ES-I3 (cell line): ENCODE data around the gene BMP2K.
"Not testable (repeated sequence)": the region's sequence is repeated elsewhere in the genome, so short reads cannot be mapped to it uniquely, and the experiment has no call there.

Source experiments
- H3K36me3 ChIP-seq: 2 replicates; pipeline ENCODE4 v1.6.1; 2013; ENCODE audit warnings: mild to moderate bottlenecking, low read length, control low read depth, moderate library complexity; ENCODE audit not compliant: insufficient read depth
- H3K4me1 ChIP-seq: 2 replicates; pipeline ENCODE4 v1.6.1; 2013; ENCODE audit warnings: mild to moderate bottlenecking, control low read depth, low read length; ENCODE audit not compliant: insufficient read depth
- H3K9ac ChIP-seq: 2 replicates; pipeline ENCODE4 v1.6.1; 2013; ENCODE audit warnings: low read depth, mild to moderate bottlenecking, low read length, moderate library complexity
- H3K9me3 ChIP-seq: 2 replicates; pipeline ENCODE4 v1.6.1; 2013; ENCODE audit warnings: mild to moderate bottlenecking, low read length, moderate library complexity; ENCODE audit not compliant: control insufficient read depth, insufficient read depth

The BMP2K gene

GRCh38 chr4:78829296-78829695 is 53.1 kb downstream of the BMP2K start:
- Histone ChIP-seq H3K36me3 (peaks cover 5% of the 10 kb centered on the region; the same call in 1 of the 2 replicates), H3K9ac (no peak overlapping the region), H3K9me3 (no peaks in the 10 kb centered on the region), H3K4me1 (no peaks in the 10 kb centered on the region)

GRCh38 chr4:78839676-78840075 is 63.5 kb downstream of the BMP2K start:
- not testable (repeated sequence) for H3K4me1 ChIP-seq, H3K9ac ChIP-seq, H3K9me3 ChIP-seq, H3K36me3 ChIP-seq

- H3K4me1 ChIP-seq, H3K9ac ChIP-seq, H3K9me3 ChIP-seq, H3K36me3 ChIP-seq: not testable (repeated sequence)
Measured at GRCh38 chr4:78840286-78840685, 64.1 kb downstream of the BMP2K start.

- no peak overlapping the region for H3K9ac ChIP-seq
Measured at GRCh38 chr4:78845472-78845871, 69.3 kb downstream of the BMP2K start.

GRCh38 chr4:78846258-78846657 is 70.1 kb downstream of the BMP2K start:
- Histone ChIP-seq H3K36me3 (peaks cover 4% of the 10 kb centered on the region; the same call in 1 of the 2 replicates), H3K9me3 (no peaks in the 10 kb centered on the region), H3K9ac (no peak overlapping the region), H3K4me1 (no peaks in the 10 kb centered on the region)

More at GRCh38 chr4:78845472-78845871, 69.3 kb downstream of the BMP2K start:
- Histone ChIP-seq H3K36me3 (peaks cover 4% of the 10 kb centered on the region; the same call in 1 of the 2 replicates), H3K4me1 (no peaks in the 10 kb centered on the region), H3K9me3 (no peaks in the 10 kb centered on the region)

- no peaks in the 10 kb centered on the region for H3K9me3 ChIP-seq
- H3K9ac ChIP-seq, result no peak overlapping the region
- H3K4me1 ChIP-seq, result no peaks in the 10 kb centered on the region
- H3K36me3 ChIP-seq, result no peaks in the 10 kb centered on the region
Measured at GRCh38 chr4:78862314-78862737, 86.2 kb downstream of the BMP2K start.

GRCh38 chr4:78863254-78863869 is 87.2 kb downstream of the BMP2K start:
- Histone ChIP-seq H3K4me1 (no peaks in the 10 kb centered on the region), H3K9me3 (no peaks in the 10 kb centered on the region), H3K9ac (no peak overlapping the region), H3K36me3 (no peaks in the 10 kb centered on the region)

- H3K9ac ChIP-seq, result no peak overlapping the region
- H3K9me3 ChIP-seq, result no peaks in the 10 kb centered on the region
- no peaks in the 10 kb centered on the region for H3K4me1 ChIP-seq
- H3K36me3 ChIP-seq, result no peaks in the 10 kb centered on the region
Measured at GRCh38 chr4:78863991-78864390, 87.8 kb downstream of the BMP2K start.

- H3K9ac ChIP-seq, result no peak overlapping the region
- H3K36me3 ChIP-seq, result no peaks in the 10 kb centered on the region
- H3K9me3 ChIP-seq, result no peaks in the 10 kb centered on the region
- H3K4me1 ChIP-seq, result no peaks in the 10 kb centered on the region
Measured at GRCh38 chr4:78864405-78865024, 88.4 kb downstream of the BMP2K start.

- no peaks in the 10 kb centered on the region for H3K4me1 ChIP-seq
- no peak overlapping the region for H3K9ac ChIP-seq
- H3K9me3 ChIP-seq, result no peaks in the 10 kb centered on the region
- H3K36me3 ChIP-seq, result no peaks in the 10 kb centered on the region
Measured at GRCh38 chr4:78865451-78865850, 89.3 kb downstream of the BMP2K start.

- not testable (repeated sequence) for H3K9me3 ChIP-seq, H3K4me1 ChIP-seq, H3K9ac ChIP-seq, H3K36me3 ChIP-seq
Measured at GRCh38 chr4:78868712-78869111, 92.6 kb downstream of the BMP2K start.

GRCh38 chr4:78870056-78870455 is 93.9 kb downstream of the BMP2K start:
- H3K9me3 ChIP-seq, result no peaks in the 10 kb centered on the region
- no peaks in the 10 kb centered on the region for H3K4me1 ChIP-seq
- no peak overlapping the region for H3K9ac ChIP-seq
- peaks cover 8% of the 10 kb centered on the region for H3K36me3 ChIP-seq

- no peak overlapping the region for H3K9ac ChIP-seq
- H3K4me1 ChIP-seq, result peaks cover 12% of the 10 kb centered on the region; the same call in 1 of the 2 replicates
- H3K9me3 ChIP-seq, result no peaks in the 10 kb centered on the region
- H3K36me3 ChIP-seq, result peaks cover 6% of the 10 kb centered on the region
Measured at GRCh38 chr4:78876568-78877320, 100.6 kb downstream of the BMP2K start.

- Histone ChIP-seq H3K9me3 (no peaks in the 10 kb centered on the region), H3K36me3 (no peaks in the 10 kb centered on the region), H3K9ac (no peak overlapping the region), H3K4me1 (peaks cover 12% of the 10 kb centered on the region; the same call in 1 of the 2 replicates)
Measured at GRCh38 chr4:78878031-78878430, 101.9 kb downstream of the BMP2K start.
